SK-N-MC (cell line): ENCODE data around the gene DIRAS2.

ENCODE experiments used
- EZH2 ChIP-seq: fragments of 200-600 bp; sonication (generic); IDR thresholded peaks from one replicate; pipeline ENCODE4 v1.6.1; 2017; ENCODE audit warnings: antibody characterized with exemption
- POLR2AphosphoS5 ChIP-seq: IDR thresholded peaks from 2 replicates; pipeline ENCODE4 v1.6.1; 2012; ENCODE audit warnings: mild to moderate bottlenecking, low read depth, low read length, borderline replicate concordance

- TF ChIP-seq POLR2AphosphoS5 (no peak), EZH2 (no peak)
These were observed 42.6 kb downstream of the DIRAS2 start for GRCh38 chr9:90600029-90600428.
